T-helper 2 cell (primary cell): ENCODE measurements around the gene NUFIP1.
"Not testable (repeated sequence)": the region's sequence is repeated elsewhere in the genome, so short reads cannot be mapped to it uniquely, and the experiment has no call there.

Experiments used
- DNase-seq, 5 experiments: peaks; one replicate each; pipeline versions ENCODE4 v3.0.0 to v3.0.0-alpha.2; 2012 to 2022

The NUFIP1 gene

DNA sequence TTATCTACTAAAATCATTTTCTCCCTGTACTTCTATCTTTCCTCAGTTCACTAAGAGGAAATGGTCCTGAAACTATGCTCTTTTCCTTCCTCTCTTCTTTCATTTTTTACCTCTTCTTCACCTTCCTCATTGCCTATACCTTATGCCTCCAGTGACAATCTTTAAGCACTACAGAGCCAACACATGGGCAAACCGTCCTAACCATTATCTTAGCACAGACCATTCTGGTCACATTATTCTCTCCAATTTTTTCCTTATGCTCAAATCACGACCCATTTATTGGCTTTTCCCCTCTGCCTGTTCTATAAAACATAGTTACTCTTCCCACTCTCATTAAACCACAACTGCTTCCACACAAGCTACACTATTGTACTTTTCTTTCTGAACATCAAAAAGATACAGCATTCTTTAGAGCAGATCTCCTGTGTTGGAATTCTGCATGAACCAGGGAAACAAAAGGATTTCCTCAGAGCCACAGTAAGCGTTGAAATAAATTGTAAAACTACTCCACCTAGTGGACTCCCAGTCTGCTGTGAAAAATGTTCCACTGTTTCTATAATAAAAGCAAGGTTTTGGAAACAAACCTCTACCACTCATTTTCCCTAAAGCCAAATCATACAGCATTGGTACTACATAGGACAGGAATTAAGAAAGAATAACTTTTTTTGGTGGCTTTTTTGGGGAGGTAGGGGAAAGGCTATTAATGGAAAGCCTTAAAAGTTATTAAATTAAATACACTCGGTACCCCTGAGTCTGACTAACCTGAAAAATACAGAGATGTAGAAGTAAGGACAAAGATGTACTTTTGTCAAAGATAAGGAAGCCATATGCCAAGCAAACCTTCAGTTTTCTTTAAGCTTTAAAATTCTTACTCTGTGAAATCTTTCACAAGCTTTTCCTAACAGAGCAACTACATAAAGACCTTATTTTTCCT is 19.5 kb downstream of the NUFIP1 start:
- peak in 1 of 5 experiments; percentile 13 for DNase-seq

DNA sequence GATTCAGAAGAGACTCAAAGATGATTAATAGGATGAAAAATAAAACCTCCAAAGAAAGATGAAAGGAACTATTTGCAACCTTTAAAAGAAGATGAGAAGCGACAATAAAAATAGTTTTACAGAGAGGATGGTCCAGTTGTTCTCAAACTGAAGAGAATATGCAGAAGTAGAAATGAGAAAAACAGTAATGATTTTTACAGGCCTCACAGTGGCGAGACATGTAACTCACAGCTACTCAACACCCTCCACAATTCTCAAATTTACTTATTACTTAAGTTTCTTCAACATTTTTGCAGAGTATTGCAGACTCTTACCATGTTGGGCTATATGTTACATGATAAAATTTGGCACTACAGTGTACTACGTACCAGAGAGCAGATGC is 20.8 kb downstream of the NUFIP1 start:
- no peak for DNase-seq

DNA sequence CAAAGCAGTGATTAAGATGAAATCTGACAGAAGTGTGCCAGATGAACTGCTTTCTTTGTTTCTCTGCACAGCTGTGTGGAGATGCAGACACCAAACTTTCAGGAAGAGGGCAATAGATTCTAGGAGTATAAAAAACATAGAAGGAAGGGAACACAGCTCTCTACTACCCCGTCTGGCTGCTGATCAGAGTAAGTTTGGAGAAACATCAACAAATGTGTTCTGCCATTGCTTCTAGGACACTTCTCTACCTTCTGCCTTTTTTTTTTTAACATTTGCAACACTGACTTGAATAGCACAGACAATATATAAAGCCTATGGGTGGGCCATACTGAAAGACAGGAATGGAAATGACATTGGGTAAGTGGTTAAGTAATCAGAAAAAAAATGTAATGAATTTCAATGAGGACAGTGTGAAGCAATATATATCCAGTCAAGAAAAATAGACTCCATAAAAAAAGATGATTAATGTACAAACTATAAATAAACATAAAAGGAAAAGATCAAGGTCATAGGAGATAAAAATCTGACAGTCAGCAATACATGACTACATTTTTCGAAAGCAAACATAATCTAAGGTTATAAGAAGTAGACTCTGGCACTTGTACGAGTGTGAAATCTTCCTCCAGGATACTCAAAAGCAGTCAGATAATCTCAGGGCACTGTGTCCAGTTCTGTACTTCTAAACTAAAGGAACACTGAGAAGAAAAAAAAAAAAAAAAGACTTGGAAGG is 21.4 kb downstream of the NUFIP1 start:
- no peak for DNase-seq

DNA sequence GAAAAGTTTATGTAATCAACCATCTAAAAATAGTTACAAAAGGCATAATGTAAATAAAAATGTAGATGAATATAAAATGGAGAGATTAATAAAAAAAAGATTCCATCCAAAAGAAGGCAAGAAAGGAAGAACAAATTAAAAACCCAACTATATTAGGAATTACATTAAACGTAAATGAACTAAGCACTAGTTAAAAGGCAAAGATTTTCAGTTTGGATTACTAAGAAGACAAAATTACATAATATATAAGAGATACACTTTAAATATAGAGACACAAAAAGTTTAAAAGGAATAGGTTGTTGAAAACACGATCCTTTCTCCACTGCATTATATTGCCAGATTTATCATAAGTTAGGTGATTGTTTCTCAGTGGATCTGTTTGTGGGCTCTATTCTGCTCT is 27.3 kb downstream of the NUFIP1 start:
- DNase-seq = no peak

DNA sequence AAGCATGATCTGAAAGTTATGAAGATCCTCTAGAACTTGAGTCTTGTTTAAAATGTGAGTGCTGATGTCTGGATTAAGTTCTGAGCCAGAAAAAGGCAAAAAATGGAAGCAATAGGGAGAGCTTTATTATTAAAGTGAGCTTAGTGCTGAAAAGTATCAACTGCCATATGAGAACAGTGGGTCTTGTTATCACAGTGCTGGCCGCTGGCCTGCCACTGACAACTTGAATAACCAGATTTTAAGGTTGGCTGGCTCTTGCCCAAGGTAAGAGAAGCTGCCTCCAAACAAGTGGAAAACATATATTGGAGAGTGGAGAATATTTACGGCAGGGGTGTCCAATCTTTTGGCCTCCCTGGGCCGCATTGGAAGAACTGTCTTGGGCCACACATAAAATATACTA is 33.9 kb downstream of the NUFIP1 start:
- DNase-seq = no peak

DNA sequence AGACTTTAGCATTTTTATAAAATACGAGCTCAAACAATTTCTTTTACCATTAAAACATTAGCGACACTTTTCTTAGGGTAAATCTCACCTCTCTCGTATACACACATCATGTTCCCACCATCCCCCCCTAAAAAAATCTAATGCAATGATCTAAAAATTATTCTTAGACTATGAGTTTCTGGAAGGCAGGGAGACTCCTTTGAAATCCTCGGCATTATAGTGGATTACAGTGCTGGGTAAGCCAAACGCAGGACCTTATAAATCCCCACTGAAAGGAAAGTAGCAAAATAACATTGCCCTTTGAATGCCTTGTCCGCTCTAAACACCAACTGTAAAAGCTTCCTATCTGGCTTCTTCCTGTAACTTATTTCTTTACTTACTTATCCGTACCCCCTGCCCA is 35.0 kb downstream of the NUFIP1 start:
- no peak for DNase-seq

DNA sequence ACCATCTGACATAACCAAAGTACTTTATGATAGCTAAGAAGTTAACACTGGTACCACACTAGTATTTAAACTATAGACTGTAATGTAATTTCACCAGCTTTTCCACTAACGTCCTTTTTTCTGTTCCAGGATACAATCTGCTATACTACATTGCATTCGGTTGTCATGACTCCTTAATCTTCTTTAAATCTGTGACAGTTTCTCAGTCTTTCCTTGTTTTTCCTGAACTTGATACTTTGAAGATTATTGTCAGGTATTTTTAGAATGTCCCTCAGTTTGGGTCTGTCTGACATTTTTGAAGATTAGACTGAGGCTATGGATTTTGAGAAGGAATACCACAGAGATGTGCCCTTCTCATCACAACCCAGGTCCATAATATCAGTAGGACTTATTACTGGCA is 36.6 kb downstream of the NUFIP1 start:
- no peak for DNase-seq

DNA sequence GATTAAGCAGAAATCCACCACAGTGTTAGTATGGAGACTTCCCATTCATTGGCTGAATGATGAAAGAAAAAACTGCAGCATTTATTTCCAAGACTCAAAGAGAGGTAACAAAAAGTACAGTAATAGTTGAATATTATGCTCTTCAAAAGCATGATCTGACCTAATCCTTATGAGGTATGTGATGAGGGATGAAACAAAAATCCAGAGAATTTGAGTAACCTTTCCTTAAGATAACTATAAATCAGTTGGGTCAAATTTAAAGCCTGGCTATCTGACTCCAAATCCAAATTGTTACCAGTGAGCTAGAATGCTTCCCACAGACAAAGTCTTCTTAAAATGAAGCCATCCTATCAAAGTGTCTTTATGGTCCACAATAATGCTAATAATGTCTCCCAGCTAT is 38.1 kb downstream of the NUFIP1 start:
- DNase-seq = no peak

DNA sequence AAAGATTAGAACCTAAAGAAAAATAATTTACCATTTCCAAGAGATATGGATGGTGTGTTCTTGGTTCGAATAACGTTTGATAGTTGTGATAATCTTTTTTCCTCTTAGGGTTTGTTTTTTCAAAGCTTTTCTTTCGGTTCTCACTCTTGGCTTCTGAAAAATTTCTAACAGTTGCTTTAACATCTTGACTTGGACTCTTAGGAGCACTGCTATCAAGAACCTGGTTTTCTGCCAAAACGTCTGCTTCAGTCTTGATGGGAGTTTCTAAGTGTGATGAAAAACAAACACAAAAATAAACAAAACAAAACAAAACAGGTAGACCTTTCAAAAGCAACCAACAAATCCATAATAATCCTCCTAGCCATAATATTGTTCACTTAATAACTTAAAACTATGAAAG is 45.9 kb downstream of the NUFIP1 start:
- not testable (repeated sequence) for DNase-seq

DNA sequence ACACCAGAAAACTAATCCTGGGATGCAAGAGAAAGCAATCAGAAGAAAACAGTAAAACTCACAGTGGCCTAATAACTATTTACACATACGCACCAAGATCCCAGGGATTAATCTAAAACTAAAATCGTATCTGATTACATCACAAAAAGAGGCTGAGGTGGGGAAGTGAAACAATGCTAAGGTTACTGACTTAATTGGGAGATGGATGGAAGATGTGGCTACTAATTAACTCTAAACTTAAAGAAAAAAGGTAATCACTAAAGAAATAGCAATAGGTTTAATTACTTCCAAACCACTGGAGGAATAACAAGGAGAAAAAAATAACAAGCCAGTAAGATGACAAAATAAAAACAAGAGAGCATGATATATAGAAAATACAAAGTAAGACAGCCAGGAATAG is 50.4 kb downstream of the NUFIP1 start:
- no peak for DNase-seq

DNA sequence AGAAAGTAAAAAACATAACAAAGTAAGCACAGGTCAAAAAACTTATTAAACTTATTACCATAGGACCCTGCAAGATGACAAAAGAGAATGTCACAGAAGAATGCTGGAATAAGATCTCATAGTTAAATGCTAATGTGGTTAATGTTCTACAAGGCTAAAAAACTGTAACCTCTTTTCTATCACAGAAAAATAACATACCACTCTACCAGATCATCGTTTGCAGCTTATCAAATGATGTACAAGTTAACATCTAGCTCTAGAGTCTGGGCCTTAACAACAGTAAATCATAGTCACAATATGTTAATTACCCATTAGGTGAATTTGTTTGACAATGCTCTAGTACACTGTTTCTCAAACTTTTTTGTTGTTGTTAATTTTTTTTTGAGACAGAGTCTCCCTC is 53.0 kb downstream of the NUFIP1 start:
- no peak for DNase-seq

DNA sequence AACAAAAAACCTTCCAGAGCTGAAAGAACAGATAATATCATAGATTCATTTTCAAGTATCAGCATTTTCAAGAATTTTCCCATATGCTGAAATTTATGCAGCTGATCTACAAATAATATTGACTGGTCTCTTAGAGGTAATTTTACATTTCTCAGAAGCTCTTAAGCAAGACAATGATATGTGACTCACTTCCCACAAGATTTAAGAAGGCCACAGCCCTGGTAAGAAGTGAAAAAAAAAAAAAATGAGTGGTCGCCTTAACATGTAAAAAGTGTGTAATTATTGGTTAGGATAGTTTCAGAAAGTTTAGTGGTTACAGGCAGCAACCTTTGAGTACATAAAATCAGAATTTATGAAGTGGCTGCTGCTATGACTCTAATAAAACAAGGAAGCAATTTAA is 54.5 kb downstream of the NUFIP1 start:
- peak in 1 of 5 experiments; percentile 60 for DNase-seq

DNA sequence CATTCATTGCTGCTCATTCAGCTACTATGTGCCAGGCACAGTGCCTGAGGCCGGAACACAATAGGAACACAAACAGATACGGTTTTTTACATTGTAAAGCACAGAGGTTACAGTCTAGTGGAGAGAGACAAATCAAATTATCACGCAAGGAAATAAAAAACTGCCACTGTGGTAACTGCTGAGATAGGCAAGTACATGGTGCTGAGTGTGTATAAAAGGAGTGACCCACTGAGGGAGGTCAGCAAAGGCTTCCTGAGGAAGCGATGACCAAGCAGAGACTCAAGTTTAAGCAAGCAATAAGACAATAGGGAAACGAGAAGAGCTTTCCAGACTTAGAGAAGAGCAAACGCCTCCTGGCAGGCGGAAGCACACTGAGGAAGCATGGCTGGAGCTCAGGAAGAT is 56.4 kb downstream of the NUFIP1 start:
- DNase-seq = no peak

DNA sequence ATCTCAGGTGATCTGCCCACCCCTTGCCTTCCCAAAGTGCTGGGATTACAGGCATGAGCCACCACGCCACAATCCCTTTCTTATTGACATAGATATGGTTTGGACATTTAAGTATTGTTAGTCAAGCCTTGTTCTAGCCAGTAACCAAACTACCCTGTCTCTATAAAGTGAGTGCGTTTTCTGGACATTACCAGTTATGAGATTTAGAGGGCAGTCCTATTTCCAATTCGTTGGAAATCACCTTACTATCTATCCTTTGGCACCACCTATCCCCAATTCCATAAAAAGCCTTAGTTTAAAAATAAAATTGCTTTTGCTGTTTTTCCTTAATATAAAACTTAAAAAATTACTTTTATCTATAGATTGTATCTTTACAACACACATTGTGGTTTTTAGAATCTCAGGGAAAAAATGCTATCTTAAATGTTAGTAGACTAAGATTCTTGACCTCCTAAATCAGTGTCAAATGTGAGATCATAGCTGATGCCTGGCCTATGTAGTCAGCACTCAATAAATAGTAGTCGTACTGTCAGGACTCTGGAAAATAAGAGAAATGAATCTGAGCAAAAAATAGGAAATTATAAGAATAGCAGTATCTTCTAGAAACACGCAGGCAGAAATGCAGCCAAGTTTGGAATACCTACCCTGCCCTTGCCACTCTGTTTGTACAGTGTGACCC is 57.0 kb downstream of the NUFIP1 start:
- no peak for DNase-seq

DNA sequence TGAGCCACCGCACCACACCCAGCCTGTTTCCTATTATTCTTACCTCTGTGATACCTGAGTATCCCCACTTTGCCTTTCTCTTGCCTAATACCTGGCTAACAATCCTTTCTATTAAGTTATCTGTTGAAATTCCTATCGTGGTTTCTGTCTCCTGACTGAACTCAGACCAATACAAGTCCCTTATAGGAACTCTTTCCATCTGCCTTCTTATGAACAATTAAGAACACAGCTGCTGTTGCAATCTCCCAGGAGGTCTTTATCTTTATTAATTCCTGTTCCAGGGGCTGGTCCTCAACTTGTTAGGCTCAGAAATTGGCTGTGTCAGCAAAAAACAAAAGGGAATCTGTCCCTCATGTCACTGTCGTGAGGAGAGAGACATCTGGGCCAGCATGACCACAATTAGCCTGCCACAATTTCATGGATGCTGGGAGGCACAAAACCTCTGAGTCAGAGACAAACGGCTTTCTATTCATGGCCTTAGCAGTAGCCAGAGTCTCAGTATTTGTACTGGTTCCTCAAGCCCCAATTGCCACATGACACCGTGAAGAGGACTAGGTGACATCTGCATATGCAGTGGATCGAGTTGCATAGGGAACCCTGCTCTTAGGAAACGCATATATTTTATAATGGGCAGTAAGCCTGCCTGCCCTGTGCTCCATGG is 58.2 kb downstream of the NUFIP1 start:
- DNase-seq = no peak

DNA sequence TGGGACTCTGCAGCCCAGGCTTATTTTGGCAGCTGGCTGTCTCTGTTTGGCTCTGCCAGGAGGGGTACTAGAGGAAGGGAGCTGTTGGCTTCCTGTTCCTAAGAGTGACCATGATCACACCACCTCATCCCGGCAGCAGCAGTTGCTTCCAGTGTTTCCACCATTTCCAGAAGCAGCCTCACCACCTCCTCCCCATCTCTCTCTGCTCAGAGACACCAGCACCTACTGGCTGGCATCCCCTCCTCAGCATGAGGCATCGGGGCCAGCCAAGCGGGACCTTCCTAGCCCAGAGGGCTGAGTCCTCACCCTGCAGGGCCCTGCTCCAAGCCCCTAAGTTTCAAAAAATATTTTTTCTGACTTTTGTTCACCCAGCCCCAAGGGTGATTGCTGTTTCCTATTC is 59.0 kb downstream of the NUFIP1 start:
- no peak for DNase-seq

DNA sequence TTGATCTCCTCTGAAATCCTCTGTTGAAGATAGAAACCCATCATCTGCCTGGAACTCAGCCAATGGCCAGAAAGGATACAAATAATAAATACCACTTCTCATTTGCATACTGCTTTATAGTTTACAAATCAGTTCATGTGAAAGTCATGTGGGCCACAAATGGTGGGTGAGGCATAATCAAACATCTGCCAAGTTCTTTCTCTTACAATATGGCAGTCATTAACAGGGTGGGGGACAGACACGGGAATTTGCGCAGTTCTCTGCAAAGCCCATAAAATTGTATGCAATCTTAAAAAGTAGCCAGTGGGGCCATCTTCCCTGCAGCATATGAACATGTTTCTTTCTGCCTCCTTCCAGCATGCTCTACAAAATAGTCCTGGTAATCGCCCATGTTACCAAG is 59.6 kb downstream of the NUFIP1 start:
- no peak for DNase-seq

DNA sequence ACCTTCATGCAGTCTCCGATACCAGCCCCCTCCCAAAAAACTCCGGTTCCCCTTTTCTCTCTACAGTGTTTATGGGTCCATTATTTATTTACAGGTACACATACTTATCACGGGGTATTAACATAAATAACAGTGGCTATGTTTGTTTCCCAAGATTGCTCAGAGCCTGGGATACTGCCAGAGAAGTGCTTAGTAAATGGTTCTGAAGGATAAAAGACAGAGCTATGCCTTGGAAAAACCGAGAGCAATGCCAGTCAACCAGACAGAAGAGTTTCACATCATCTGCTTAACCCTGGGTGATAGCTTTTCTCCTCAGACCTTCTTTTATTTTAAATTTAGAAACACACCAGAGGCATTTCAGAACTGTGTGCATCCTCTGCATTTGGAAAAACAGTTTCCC is 61.3 kb downstream of the NUFIP1 start:
- DNase-seq = no peak

DNA sequence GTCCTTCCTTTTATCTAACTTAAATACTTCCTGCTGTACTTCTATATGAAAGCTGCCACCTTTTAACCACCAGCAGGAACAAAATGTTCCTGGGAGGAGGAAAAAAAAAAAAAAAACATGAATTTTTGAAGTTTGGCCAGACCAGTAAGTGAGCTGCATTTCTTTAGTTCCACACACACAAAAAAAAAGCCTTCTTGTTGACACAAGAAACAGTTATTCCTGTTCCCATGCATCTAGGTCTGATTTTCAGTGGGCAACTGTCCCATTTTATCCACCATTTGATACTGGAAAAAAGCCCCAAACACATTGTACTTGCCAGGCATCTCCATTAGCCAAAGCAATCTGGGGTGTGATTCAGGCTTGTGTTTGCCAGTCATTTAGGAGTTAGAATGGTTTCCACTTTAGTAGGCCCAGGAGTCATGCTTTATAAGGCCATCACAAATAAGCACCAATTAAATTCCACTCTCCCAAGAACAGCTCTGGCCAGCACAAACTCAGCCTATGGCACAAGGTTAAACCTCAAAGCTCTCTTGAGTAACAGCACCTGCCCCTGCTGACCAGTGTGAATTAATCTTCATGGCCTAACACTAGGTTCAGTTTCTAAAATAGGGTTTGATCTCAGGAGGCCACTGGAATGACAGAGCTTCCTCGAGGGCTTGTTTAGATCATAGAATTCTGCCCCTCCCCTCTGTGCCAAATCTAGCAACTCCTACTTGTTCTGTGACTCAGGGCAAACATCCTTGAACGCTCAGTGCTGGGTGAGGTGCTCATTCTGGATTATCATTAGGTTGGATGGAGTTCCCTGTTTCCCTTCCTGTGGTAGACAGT is 67.1 kb downstream of the NUFIP1 start:
- no peak for DNase-seq

DNA sequence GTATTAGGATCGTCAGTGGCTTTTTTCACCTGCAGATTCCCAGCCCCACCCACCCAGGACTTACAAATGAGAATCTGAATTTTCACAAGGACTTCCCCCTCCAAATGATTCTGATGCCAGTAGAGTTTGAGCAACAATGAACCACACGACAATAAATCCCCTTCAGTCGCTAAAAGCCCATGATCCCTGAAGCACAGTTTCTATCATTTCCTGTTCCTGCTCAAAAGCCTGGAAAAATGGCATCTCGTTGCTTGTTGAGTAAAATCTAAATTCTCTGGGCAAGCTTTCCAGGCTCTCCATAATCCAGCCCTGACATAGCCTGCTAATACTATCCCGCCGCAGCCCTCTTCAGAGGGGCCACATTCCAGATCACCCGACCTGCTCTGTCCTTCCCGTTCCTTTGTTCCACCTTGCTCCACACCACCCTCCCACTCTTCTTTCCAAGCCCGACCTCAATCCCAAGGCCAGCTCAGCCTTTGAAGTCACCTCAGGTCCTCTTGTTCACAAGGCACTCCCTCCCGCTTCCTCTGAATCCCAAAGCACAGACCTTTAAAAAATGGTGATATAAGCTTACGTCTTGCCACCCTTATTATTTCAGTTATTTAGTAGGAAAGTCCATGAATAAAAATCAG is 67.9 kb downstream of the NUFIP1 start:
- DNase-seq = no peak

DNA sequence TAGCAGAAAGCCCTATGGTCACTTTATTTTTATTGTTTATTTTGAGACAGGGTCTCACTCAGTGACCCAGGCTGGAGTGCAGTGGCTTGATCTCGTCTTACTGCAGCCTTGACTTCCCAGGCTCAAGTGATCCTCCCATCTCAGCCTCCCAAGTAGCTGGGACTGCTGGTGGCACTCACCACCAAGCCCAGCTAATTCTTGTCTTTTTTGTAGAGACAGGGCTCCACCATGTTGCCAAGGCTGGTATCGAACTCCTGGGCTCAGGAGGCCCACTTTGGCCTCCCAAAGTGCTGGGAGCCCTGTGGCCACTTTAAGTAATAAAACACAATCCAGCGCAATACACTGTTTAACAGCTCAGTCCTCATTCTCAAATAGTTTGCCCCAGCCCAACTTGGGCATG is 69.3 kb downstream of the NUFIP1 start:
- no peak for DNase-seq
